GM21825 (cell line): ENCODE data around the gene ECT2L.

Source experiments
- ATAC-seq: cut with Tn5 transposase; IDR thresholded peaks from one replicate; pipeline ENCODE4 v1.9.1; 2021; ENCODE audit warnings: mild to moderate bottlenecking, moderate library complexity; ENCODE audit not compliant: unreplicated experiment

Gene ECT2L

GRCh38 chr6:138795809-138796603 is at the start of gene ECT2L:
ECT2L (plus strand) TSS chr6:138796087; CDS start chr6:138813275, 17,188 bp downstream.
- no peak for ATAC-seq

GRCh38 chr6:138752017-138752416 is 43.9 kb upstream of the ECT2L start:
- ATAC-seq, result no peak

DNA sequence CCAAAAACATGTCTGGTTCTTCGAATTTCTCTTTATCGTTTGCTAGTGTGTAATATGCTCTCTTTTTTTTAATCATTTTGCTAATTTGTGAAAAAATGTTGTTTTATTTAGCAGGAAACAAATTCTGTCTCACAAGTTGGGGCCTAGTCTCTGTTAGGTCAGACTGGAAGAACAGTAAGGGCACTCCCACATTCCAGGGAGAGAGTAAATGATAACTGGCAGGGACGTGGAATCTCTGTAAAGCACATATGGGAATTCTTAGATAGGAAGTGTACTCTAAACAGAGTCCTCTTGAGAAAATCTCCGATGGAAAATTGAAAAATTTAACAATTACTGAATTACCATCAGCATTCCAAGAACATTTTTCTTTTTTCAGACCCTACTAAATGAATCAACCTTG is 38.8 kb upstream of the ECT2L start:
- no peak for ATAC-seq

GRCh38 chr6:138765896-138766655 is 29.8 kb upstream of the ECT2L start:
- no peak for ATAC-seq

DNA sequence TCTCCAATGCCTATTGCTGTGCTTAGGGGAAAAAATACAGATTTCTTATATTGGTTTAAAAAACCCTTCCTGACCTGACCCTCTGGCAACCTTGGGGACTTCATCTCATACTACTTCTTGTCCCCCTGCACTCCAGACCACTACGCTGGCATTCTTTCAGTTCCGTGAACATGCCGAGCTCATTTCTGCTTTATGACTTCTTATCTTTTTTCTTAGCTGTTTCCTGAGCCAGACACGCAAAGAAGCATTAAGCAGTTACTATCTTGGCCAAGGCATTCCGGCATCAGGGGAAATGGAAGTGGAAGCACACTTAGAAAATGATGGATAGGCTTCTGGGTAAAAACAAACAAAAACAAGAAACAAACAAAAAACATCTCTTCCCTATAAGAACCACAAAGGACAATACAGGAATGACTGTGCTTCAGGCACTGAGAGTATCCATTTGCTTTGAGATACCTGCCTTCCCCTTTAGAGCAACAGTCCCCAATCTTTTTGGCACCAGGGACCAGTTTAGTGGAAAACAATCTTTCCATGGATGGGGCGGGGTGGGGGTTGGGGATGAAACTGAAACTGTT is 26.7 kb upstream of the ECT2L start:
- no peak for ATAC-seq

DNA sequence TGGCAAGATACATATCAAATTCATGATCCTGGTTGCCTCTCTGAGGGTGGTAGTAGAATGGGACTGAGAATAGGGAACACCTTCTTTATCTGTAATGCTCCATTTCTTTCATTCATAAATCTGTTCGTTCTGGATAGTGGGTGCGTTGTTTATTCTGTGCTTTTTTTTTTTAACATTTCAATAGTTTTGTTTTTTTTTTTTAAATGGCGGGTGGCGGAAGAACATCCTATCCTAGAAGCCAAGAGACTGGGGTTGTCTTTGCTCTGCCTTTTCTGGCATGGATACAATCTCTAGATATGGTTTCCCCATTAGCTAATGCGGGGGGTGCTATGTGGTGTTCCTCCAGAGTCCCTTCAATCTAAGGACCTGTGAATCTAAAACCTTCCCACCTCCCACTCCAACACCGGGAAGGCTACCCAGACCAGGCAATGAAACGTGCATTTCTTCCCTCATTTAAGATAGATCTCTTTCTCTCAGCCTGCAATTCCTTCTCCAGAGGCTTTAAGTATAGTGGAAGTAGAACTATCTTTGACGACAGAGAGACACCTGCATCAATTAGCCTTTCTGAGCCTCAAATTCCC is 23.2 kb upstream of the ECT2L start:
- ATAC-seq, result peak; percentile 0

DNA sequence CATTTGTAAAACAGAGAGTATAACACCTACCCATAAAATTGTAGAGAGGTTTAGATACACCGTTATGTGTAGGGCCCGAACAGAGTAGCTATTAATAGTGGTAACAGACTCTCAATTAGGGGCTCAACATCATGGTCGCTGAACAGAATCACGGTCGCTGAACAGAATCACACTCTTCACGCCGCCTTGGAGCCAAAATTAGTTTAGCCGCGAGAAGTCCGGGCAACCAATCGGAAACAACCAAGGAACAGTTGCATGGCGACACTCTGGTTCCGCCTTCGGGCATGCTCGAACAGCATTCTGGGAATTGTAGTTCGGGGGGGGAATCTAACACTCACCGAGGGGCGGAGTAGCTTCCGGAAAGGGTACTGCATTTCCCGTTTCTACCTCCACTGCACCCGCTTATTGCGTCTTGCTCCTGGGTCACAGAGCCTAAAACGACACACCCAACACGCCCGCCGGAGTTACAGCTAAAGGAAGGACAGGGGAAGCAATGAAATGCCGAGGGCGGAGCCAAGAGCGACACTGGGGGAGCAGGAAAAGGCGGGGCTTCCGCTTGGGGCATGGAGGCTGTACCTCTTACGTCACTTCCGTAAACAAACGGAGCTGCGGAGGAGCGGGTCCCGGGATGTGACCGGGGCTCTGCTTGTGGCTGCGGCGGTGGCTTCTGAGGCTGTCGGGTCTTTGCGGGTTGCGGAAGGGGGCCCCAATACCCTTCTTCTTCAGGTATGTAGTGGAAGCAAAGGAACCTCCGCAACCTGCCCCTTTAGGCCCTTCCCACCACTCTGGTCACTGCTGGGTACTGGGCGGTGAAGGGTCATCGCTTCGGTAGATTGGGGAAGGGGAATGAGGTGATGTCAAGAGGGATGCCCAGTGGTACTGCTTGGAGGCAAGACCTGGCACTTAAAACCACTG is 22.5 kb upstream of the ECT2L start, which contains the start of gene CCDC28A:
Gene CCDC28A (plus strand): TSS at position 593 of the 915 bp plus-strand sequence. CDS start 2,352 bp downstream, outside the sequence.
- ATAC-seq, result peak; percentile 93

GRCh38 chr6:138774370-138774769 is 21.5 kb upstream of the ECT2L start:
- ATAC-seq, result no peak

GRCh38 chr6:138776659-138777058 is 19.2 kb upstream of the ECT2L start:
- no peak for ATAC-seq

DNA sequence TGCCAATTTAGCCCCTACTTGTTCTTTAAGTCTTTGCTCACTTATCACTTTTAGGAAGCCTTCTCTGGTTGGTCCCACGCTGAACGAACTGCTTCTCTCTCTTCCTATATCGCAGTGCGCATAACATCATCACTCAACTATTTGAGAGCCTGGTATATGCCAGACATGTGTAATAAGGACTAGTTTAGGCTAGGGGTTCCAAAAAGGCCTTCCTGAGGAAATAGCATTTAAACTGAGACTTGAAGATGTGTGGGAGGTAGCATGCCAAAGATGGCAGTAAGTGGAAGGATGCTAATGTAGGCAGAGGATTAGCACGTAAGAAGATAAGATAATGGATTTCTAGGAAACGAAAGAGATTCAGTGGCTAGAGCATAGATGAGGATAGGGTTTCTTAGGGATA is 17.6 kb upstream of the ECT2L start:
- no peak for ATAC-seq

- no peak for ATAC-seq
Measured at GRCh38 chr6:138782243-138782642, 13.6 kb upstream of the ECT2L start.

DNA sequence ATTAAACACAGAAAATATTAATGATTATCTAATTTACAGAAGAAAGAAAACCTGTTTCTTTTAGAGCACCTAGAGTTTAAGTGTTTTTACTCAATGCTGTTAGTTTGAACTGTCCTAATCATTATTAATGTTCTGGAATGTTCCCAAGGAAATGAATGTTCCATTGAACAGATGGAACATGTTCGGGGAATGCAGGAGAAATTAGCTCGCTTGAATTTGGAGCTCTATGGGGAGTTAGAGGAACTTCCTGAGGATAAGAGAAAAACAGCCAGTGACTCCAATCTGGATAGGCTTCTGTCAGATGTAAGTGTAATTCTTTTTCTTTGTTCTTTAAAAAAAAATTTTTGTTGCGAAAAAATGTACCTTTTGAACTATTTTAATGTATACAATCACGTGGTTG is 10.8 kb upstream of the ECT2L start:
- ATAC-seq, result no peak

DNA sequence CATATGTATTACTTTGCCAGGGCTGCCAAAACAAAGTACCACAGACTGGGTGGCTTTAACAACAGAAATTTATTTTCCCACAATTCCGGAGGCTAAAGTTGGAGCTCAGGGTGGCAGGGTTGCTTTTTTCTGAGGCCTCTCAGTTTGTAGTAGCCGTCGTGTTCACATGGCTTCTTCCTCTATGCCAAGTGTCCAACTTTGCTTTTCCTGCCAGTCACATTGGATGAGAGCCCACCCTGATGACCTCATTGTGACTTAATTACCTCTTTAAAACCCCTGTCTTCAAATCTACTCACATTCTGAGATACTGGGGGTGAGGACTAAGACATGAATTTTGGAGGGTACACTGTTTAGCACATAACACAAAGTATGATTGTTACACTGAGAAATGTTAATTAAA is 9.9 kb upstream of the ECT2L start:
- ATAC-seq, result no peak

GRCh38 chr6:138787138-138787537 is 8.7 kb upstream of the ECT2L start:
- no peak for ATAC-seq

DNA sequence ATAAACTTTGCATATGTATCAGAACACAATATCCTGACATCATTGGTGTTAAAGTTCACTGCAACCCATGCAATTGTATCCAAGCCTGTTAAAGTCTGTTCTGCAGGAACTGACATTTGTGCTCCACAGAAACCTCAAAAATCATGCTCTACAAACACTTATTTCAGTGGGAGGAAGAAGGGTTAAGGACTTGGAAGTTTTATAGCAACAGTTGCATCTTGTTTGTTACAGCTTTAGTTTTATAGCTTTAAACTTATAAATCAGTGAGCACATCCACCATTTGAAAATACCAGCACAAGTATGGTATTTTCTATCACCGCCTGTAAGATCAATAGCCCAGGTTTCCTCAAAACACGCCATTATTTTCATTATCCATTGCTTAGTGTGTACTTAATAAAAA is 884 bp downstream of the ECT2L start:
- no peak for ATAC-seq

GRCh38 chr6:138797806-138798446 is 2.0 kb downstream of the ECT2L start:
- no peak for ATAC-seq

DNA sequence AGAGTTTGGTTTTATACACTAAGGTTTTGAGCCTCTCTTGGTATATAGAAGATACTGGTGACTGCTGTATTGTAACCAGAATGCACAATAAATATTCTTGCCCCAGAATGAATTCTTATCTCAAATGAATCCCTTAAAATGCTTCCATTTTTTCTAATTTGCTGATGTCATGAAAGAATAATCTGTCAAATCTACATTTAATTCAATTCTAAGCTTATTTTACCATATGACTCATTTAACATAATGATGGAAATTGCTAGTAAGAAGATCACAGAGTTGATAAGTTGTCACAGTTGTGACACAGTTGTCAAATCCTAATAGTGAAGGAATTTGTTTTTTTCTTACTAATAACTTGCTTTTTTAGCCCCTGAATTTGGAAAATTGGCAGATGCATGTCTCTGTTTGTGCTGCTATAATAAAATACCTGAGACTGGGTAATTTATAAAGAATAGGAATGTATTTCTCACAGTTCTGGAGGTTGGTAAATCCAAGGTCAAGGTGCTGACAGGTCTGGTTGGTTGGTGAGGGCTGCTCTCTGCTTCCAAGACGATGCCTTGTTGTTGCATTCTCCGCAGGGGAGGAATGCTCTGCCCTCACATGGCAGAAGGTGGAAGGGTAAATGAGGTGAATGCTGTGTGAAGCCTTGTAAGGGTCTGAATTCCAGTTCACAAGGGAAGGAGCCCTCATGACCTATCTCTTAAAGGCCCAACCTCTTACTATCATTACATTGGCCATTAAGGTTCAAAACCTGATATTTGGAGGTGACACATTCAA is 4.7 kb downstream of the ECT2L start:
- ATAC-seq, result no peak

- no peak for ATAC-seq
Measured at GRCh38 chr6:138803331-138803730, 7.4 kb downstream of the ECT2L start.

DNA sequence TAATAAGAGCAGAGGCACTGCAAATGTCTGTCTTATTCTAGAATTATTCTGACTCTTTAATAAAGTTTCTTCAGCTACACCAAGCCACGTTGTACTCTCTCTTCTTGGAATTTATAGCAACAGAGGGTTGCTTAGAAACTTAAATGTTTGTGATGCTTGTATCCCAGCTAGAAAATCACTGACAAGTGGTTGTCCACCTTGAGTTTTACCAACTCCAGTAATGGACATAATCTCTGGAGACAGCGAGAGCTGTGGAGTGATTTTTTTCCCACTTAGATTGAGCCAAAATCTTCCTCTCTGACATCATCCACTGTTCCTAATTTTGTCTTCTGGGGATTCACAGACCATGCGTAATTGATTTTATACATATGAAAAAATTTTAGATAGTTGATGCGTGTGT is 8.0 kb downstream of the ECT2L start:
- no peak for ATAC-seq
